Measurements from ENCODE around the gene SEZ6L. TPM values are rescaled to one million over a fixed set of nuclear protein-coding genes. Genes with fewer than 3 reads are reported as not detected.
A peak's percentile ranks its signal among the peaks of the same experiment; 100 is the strongest.

Gene SEZ6L
- total RNA-seq, 1 experiment from 2014 or later = 0.13 TPM

GRCh38 chr22:26214466-26214865 is 45.2 kb downstream of the SEZ6L start:
- WGBS (ENCODE audit: extremely low coverage, insufficient read length, low lambda C conversion rate) = no CpG with 5 or more reads among the region's 4 CpGs
- Histone ChIP-seq H2BK5ac (ENCODE audit: insufficient read length, low read length) (no peak overlapping the region), H3K9ac (ENCODE audit: extremely low read depth, insufficient read length, low read length) (no peak overlapping the region), H3K27ac (ENCODE audit: insufficient read length, low read depth, low read length) (no peak overlapping the region), H3K4ac (ENCODE audit: low read depth, low read length) (no peak overlapping the region), H3K79me1 (ENCODE audit: insufficient read depth, low read depth, low read length, poor library complexity, severe bottlenecking) (no peaks in the 10 kb centered on the region), H2AFZ (ENCODE audit: low read length) (no peak overlapping the region), H4K5ac (ENCODE audit: insufficient read length, low read depth, low read length) (no peak overlapping the region), H3K18ac (ENCODE audit: insufficient read length, low read depth, low read length) (no peak overlapping the region), H2BK12ac (ENCODE audit: insufficient read length, low read depth, low read length) (no peak overlapping the region), H2BK15ac (ENCODE audit: low read depth, low read length) (no peak overlapping the region), H3K14ac (ENCODE audit: insufficient read depth, low read length) (no peak overlapping the region), H4K91ac (ENCODE audit: insufficient read length, low read depth, low read length) (no peak overlapping the region), H2BK20ac (ENCODE audit: low read depth, low read length, poor library complexity, severe bottlenecking) (no peak overlapping the region), H3K4me1 (ENCODE audit: insufficient read depth, low read length) (no peaks in the 10 kb centered on the region), H3T11ph (ENCODE audit: low read length) (no peak overlapping the region), H2AK5ac (ENCODE audit: insufficient read length, low read length) (no peak overlapping the region), H3K23ac (ENCODE audit: insufficient read length, low read depth, low read length) (no peak overlapping the region), H2BK120ac (ENCODE audit: low read depth, low read length, poor library complexity, severe bottlenecking) (no peak overlapping the region), H3K4me2 (ENCODE audit: insufficient read depth, insufficient read length, low read length) (no peak overlapping the region), H3K79me2 (ENCODE audit: insufficient read depth, low read length) (no peaks in the 10 kb centered on the region), H3K56ac (ENCODE audit: insufficient read length, low read depth, low read length) (no peak overlapping the region), H3K23me2 (ENCODE audit: insufficient read length, low read depth, low read length, poor library complexity, severe bottlenecking) (no peaks in the 10 kb centered on the region), H3K9me3 (ENCODE audit: control insufficient read depth, low read depth, low read length) (no peaks in the 10 kb centered on the region), H4K20me1 (ENCODE audit: control insufficient read depth, insufficient read depth, insufficient read length) (no peaks in the 10 kb centered on the region), H3K27me3 (ENCODE audit: insufficient read depth, low read length) (no peaks in the 10 kb centered on the region), H4K8ac (replicated peaks; ENCODE audit: insufficient read length, low read depth, low read length) (no peak overlapping the region)
- H3K36me3 Mint-ChIP-seq (ENCODE audit: insufficient read depth in 1 of 3, low read depth in 3 of 3) = no peaks in the 10 kb centered on the region
- no peak for TF ChIP-seq CTCF (conservative IDR thresholded peaks at IDR 0.05)
- H3K9me3 Mint-ChIP-seq = no peaks in the 10 kb centered on the region; a peak in 1 of 5 replicates
- no peak for DNase-seq
- H3K27me3 Mint-ChIP-seq (ENCODE audit: low read depth) = peaks cover 48% of the 10 kb centered on the region
- peaks cover 4 to 8% of the 10 kb centered on the region in 2 experiments for H3K4me1 Mint-ChIP-seq
- no peak overlapping the region for H3K4me3 Mint-ChIP-seq
- peak overlapping the region in 1 of 3 experiments; percentile 45; a peak in 1 of 7 replicates for H3K27ac Mint-ChIP-seq
